NCI-H748 (cell line): ENCODE data around the gene MNAT1.
"Not testable (repeated sequence)": the region's sequence is repeated elsewhere in the genome, so short reads cannot be mapped to it uniquely, and the experiment has no call there.

ENCODE experiments used
- DNase-seq: peaks from one replicate; lab custom pipeline; 2025; ENCODE audit not compliant: unreplicated experiment; lab: John Stamatoyannopoulos, UW

MNAT1 gene

GRCh38 chr14:60734465-60735242 is at the start of gene MNAT1:
Gene MNAT1, plus strand, starts transcription at chr14:60734761. Its CDS starts 102 bp downstream, at chr14:60734863.
- DNase-seq, result peak; percentile 87

- peak; percentile 63 for DNase-seq
These were observed 47.7 kb upstream of the MNAT1 start for GRCh38 chr14:60686865-60687264.

GRCh38 chr14:60691383-60692113 is 43.0 kb upstream of the MNAT1 start:
- no peak for DNase-seq

GRCh38 chr14:60695327-60695726 is 39.2 kb upstream of the MNAT1 start:
- no peak for DNase-seq

GRCh38 chr14:60700598-60700997 is 34.0 kb upstream of the MNAT1 start:
- DNase-seq, result no peak

- DNase-seq, result no peak
These were observed 29.5 kb upstream of the MNAT1 start for GRCh38 chr14:60705100-60705499.

- no peak for DNase-seq
These were observed 26.7 kb upstream of the MNAT1 start for GRCh38 chr14:60707858-60708257.

GRCh38 chr14:60710494-60710893 is 24.1 kb upstream of the MNAT1 start:
- no peak for DNase-seq

GRCh38 chr14:60713513-60713912 is 21.0 kb upstream of the MNAT1 start:
- DNase-seq, result no peak

GRCh38 chr14:60720391-60720790 is 14.2 kb upstream of the MNAT1 start:
- DNase-seq, result no peak

GRCh38 chr14:60720962-60721325 is 13.6 kb upstream of the MNAT1 start:
- DNase-seq, result peak; percentile 25

GRCh38 chr14:60721326-60722106 is 13.0 kb upstream of the MNAT1 start:
- peak; percentile 67 for DNase-seq

GRCh38 chr14:60722107-60722356 is 12.5 kb upstream of the MNAT1 start:
- peak; percentile 68 for DNase-seq

GRCh38 chr14:60722357-60723115 is 12.0 kb upstream of the MNAT1 start:
- peak; percentile 88 for DNase-seq

- peak; percentile 67 for DNase-seq
These were observed 11.2 kb upstream of the MNAT1 start for GRCh38 chr14:60723116-60723906.

- peak; percentile 98 for DNase-seq
These were observed 10.5 kb upstream of the MNAT1 start, which contains the start of gene SIX4 for GRCh38 chr14:60723907-60724618. Gene SIX4, minus strand, starts transcription at chr14:60724351. Its CDS starts 277 bp downstream, at chr14:60724074.

- DNase-seq, result not testable (repeated sequence)
These were observed 3.3 kb upstream of the MNAT1 start for GRCh38 chr14:60731291-60731690.

GRCh38 chr14:60732840-60733483 is 1.6 kb upstream of the MNAT1 start:
- no peak for DNase-seq

GRCh38 chr14:60735416-60735815 is 855 bp downstream of the MNAT1 start:
- peak; percentile 25 for DNase-seq
